Adrenal gland (tissue), 12 donors: Measurements from ENCODE around the gene PTGER4. TPM values are rescaled to one million over a fixed set of nuclear protein-coding genes. Genes with fewer than 3 reads are reported as not detected.
"Not testable (repeated sequence)": the region's sequence is repeated elsewhere in the genome, so short reads cannot be mapped to it uniquely, and the experiment has no call there.

Experiments used
- DNase-seq, 7 donors: peaks; one replicate each; pipeline ENCODE4 v3.0.0-alpha.2; 2019 to 2020
- H3K27ac ChIP-seq, 5 donors: fragments of 200-600 bp; sonication (generic) in 4 of 5; 1 replicate in 3 of 5; 2 replicates in 2 of 5; pipeline versions ENCODE4 v1.5.1 to v1.8.0; 2016 to 2020; ENCODE audit warnings: mild to moderate bottlenecking in 1 of 5
- H3K27me3 ChIP-seq: fragments of 200-600 bp; 2 replicates; pipeline ENCODE4 v1.8.0; 2021
- H3K36me3 ChIP-seq, 2 donors: fragments of 200-600 bp; replicated peaks in 1 of 2; 1 replicate in 1 of 2; 2 replicates in 1 of 2; pipeline versions ENCODE4 v1.5.1 to v1.8.0; 2018 to 2022
- H3K4me1 ChIP-seq, 2 donors: fragments of 200-600 bp; replicated peaks in 1 of 2; 1 replicate in 1 of 2; 2 replicates in 1 of 2; pipeline versions ENCODE4 v1.5.1 to v1.8.0; 2018 to 2021
- H3K4me3 ChIP-seq, 4 donors: fragments of 200-600 bp; sonication (generic) in 3 of 4; one replicate each; pipeline ENCODE4 v1.5.1; 2016 to 2018
- H3K9me3 ChIP-seq, 3 donors: fragments of 200-600 bp; sonication (generic) in 1 of 3; replicated peaks in 1 of 3; 1 replicate in 2 of 3; 2 replicates in 1 of 3; pipeline versions ENCODE4 v1.5.1 to v1.8.0; 2016 to 2021
- POLR2A ChIP-seq, 2 donors: fragments of 450-650 bp; IDR thresholded peaks; one replicate each; pipeline ENCODE4 v1.6.1; 2017; ENCODE audit warnings: antibody characterized with exemption in 2 of 2, mild to moderate bottlenecking in 2 of 2, moderate library complexity in 1 of 2
- WGBS, 4 donors: extraction: QIAGEN DNeasy Blood & Tissue Kit in 2 of 4; methylation state at CpG; one replicate each; pipeline versions ENCODE4 v1.1.5 to v1.1.7; 2013 to 2017; 5-methylcytosine and 5-hydroxymethylcytosine counted together
- intact Hi-C, 2 donors: fragments of 100-400 bp; cut with DNase I; formaldehyde crosslinking; loops; one replicate each; pipeline versions ENCODE4 v1.14.1 to v1.15.0; 2022 to 2023
- polyA plus RNA-seq, 3 donors: library from polyadenylated mRNA; stranded (reverse); fragments of 200-250 nt in 2 of 3; fragments of 350-450 nt in 1 of 3; fragmentation: Illumina TruSeq in 1 of 3; extraction: RNeasy Lipid Tissue Mini Kit (QIAGEN cat#74804) in 1 of 3; gene quantifications; one replicate each; pipeline ENCODE4 v1.2.3, GENCODE V29; 2013 to 2014
- total RNA-seq, 9 donors: library from RNA; depleted of rRNA in 4 of 9; stranded (reverse); fragments of >200 nt in 4 of 9; fragments of 120-200 nt in 1 of 9; fragmentation: NEBNext Ultra II Directional in 1 of 9; extraction: Animal tissue kit (Norgen Biotek cat#: 25700) in 1 of 9; gene quantifications; one replicate each; pipeline versions ENCODE4 v1.1.0 to v1.2.4, GENCODE V29; 2013 to 2023
- TF ChIP-seq, protein P1 (sequence below), 6 experiments: fragments of 450-650 bp in 4 of 6; fragments of 200-600 bp in 2 of 6; sonication (generic) in 1 of 6; IDR thresholded peaks; 1 replicate in 5 of 6; 2 replicates in 1 of 6; pipeline versions ENCODE4 v1.5.1 to v1.8.0; 2016 to 2021; ENCODE audit warnings: antibody characterized with exemption in 6 of 6, mild to moderate bottlenecking in 2 of 6, moderate library complexity in 1 of 6
- donor health status: healthy with polysubstance abuse.
- donor health status: Bipolar disorder and iron deficiency.
- donor health status: DM: yes; HTN: yes; CAD: no.
- donor health status: DM: no; HTN: no; CAD: no.
- donor health status: DM: no; HTN: no; CAD: no.
- donor health status: DM: yes; HTN: yes; CAD: no.

Gene PTGER4
- total and polyA plus RNA-seq, 12 donors = 1.3 to 89.6 (median 17.9) TPM

DNA sequence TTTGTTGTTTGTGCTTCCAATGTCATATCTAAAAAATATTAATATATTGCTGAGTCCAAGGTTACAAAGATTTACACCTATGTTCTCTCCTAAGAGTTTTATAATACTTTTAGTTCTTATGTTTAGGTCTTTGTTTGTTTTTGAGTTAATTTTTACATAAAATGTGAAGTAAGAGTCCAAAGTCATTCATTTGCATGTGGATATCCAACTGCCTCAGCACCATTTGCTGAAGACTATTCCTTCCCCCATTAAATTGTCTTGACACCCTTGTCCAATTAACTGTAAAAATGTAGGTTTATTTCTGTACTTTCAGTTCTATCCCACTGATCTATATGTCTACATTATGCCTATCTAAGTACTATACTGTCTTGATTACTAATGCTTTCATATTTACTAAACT lies 40.4 kb downstream of the PTGER4 start:
- no peaks in the 10 kb centered on the region for H3K36me3 ChIP-seq
- no peak for DNase-seq
- intact Hi-C loops = no loop called here
- no peak for TF ChIP-seq POLR2A (IDR thresholded peaks at IDR 0.05)
- TF ChIP-seq, protein P1, sequence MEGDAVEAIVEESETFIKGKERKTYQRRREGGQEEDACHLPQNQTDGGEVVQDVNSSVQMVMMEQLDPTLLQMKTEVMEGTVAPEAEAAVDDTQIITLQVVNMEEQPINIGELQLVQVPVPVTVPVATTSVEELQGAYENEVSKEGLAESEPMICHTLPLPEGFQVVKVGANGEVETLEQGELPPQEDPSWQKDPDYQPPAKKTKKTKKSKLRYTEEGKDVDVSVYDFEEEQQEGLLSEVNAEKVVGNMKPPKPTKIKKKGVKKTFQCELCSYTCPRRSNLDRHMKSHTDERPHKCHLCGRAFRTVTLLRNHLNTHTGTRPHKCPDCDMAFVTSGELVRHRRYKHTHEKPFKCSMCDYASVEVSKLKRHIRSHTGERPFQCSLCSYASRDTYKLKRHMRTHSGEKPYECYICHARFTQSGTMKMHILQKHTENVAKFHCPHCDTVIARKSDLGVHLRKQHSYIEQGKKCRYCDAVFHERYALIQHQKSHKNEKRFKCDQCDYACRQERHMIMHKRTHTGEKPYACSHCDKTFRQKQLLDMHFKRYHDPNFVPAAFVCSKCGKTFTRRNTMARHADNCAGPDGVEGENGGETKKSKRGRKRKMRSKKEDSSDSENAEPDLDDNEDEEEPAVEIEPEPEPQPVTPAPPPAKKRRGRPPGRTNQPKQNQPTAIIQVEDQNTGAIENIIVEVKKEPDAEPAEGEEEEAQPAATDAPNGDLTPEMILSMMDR (IDR thresholded peaks at IDR 0.05) = no peak
- no peak overlapping the region for H3K4me3 ChIP-seq
- H3K27me3 ChIP-seq = no peaks in the 10 kb centered on the region
- no peak overlapping the region for H3K27ac ChIP-seq
- H3K9me3 ChIP-seq = no peaks in the 10 kb centered on the region
- H3K4me1 ChIP-seq = peaks cover 6% of the 10 kb centered on the region in 2 donors

DNA sequence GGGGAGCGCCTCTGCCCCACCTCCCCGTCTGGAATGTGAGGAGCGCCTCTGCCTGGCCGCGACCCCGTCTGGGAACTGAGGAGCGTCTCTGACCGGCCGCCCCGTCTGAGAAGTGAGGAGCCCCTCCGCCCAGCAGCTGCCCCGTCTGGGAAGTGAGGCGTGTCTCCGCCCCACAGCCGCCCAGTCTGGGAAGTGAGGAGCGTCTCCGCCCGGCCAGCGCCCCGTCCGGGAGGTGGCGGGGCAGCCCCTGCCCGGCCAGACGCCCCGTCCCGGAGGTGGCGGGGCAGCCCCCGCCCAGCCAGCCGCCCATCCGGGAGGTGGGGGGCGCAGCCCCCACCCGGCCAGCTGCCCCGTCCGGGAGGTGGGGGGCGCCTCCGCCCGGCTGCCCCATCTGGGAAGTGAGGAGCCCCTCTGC lies 42.8 kb downstream of the PTGER4 start:
- intact Hi-C loops, H3K36me3 ChIP-seq, DNase-seq, H3K9me3 ChIP-seq, H3K27ac ChIP-seq, H3K27me3 ChIP-seq, H3K4me3 ChIP-seq, H3K4me1 ChIP-seq: not testable (repeated sequence)
- WGBS, 4 donors = 93 to 100% (median 94%) methylated on average over 11 to 37 of the region's 37 CpGs

DNA sequence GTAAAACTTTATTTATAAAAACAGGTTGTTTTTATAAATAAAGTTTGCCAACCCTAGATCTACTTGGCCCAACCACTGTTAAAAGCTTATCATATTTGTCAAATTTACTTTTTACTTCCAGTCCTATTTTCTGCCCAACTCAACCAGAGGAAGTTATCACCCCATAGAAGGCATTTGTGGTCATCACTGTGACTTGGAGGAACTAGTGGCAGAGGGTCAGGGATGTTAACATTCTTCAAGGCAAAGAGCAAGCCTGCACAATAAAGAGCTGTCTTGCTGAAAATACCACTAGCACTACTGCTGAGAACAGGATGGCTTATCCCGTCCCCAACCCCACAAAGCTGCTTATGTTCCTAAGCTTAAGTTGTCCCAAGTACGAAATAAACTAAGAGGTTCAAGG lies 53.7 kb downstream of the PTGER4 start:
- WGBS, 4 donors = 73 to 89% (median 80%) methylated on average over 2 of the region's 2 CpGs
- intact Hi-C loops = no loop called here
- H3K27ac ChIP-seq = peak overlapping the region in 2 of 5 donors; percentile 4 to 37

DNA sequence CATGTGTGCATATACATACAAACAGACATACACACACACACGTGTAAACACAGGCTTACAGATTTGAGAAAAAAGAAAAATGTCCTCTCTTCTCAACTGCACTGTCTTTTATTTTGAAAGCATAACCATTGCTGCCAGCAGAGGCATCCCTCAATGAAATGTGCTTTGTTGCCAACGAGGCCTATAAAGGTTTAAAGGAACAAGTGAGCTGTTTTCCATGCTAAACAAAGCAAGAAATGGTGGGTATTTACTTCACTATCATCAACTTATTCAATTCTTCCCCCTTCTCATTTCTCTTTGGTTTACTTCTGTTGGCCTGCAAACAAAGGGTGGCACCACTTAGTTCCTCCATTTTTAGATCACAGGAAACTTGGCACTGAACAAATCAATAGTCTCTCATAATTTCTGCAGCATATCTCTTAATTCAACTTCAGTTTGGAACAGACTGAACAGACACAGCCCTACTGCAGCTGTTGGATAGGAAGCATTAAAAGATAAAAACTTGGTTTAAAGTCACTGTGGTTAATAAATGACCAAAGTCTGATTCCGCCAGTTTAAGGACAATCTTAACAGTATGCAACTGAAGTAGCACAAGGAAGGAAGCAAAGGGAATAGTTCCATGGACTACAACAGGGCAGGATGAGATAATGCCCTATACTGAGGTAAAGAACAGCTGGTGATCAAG lies 54.3 kb downstream of the PTGER4 start:
- Histone ChIP-seq H3K27me3 (no peaks in the 10 kb centered on the region), H3K4me3 (no peak overlapping the region), H3K4me1 (peaks cover 6 to 37% of the 10 kb centered on the region in 2 donors), H3K9me3 (no peaks in the 10 kb centered on the region), H3K36me3 (no peaks in the 10 kb centered on the region), H3K27ac (peak overlapping the region in 2 of 5 donors; percentile 6 to 13)
- TF ChIP-seq, protein P1 (IDR thresholded peaks at IDR 0.05) = peak in 1 of 6 experiments; percentile 10
- TF ChIP-seq POLR2A (IDR thresholded peaks at IDR 0.05) = no peak
- intact Hi-C loops = no loop called here
- WGBS, 4 donors = 44 to 58% (median 52%) methylated on average over 3 of the region's 3 CpGs
- no peak for DNase-seq

More for the DNA sequence above, 53.7 kb downstream of the PTGER4 start:
- H3K27me3 ChIP-seq = no peaks in the 10 kb centered on the region
- peaks cover 6 to 37% of the 10 kb centered on the region in 2 donors for H3K4me1 ChIP-seq
- TF ChIP-seq, protein P1 (IDR thresholded peaks at IDR 0.05) = no peak
- no peak for TF ChIP-seq POLR2A (IDR thresholded peaks at IDR 0.05)
- no peaks in the 10 kb centered on the region for H3K36me3 ChIP-seq
- no peaks in the 10 kb centered on the region for H3K9me3 ChIP-seq
- no peak overlapping the region for H3K4me3 ChIP-seq
- DNase-seq = no peak

DNA sequence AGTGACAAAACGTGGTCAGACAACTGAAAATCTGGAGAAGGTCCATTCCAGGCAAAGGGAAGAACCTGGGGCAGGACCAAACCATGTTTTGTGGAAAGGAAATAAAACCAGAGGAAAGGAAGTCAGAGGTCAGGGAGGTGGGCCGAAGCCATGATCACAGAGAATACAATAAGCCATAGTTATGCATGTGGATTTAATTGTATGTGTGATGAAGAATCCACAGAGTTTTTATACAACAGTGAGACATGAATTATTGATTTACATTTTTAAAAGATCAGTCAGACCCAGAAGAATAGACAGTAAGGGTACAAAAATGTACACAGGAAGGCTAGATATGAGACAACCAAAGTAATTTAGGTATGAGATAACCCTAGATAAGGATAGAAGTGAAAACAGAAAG lies 55.3 kb downstream of the PTGER4 start:
- intact Hi-C loops = no loop called here

More for the DNA sequence above, 55.3 kb downstream of the PTGER4 start:
- TF ChIP-seq, protein P1 (IDR thresholded peaks at IDR 0.05) = no peak
- Histone ChIP-seq H3K9me3 (no peaks in the 10 kb centered on the region), H3K4me1 (peaks cover 6 to 37% of the 10 kb centered on the region in 2 donors), H3K4me3 (no peak overlapping the region), H3K27ac (peak overlapping the region in 1 of 5 donors; percentile 13), H3K27me3 (no peaks in the 10 kb centered on the region), H3K36me3 (no peaks in the 10 kb centered on the region)
- no peak for DNase-seq
- 68 to 77% (median 76%) methylated on average over 2 of the region's 2 CpGs for whole genome bisulfite sequencing, 4 donors
